GM04503 (cell line): ENCODE results near the gene GGT1.
A peak's percentile ranks its signal among the peaks of the same experiment; 100 is the strongest.
"Not testable (repeated sequence)": the region's sequence is repeated elsewhere in the genome, so short reads cannot be mapped to it uniquely, and the experiment has no call there.

Experiments
- DNase-seq: peaks from one replicate; pipeline ENCODE4 v3.0.0-alpha.2; 2012; ENCODE audit warnings: low read depth

The GGT1 gene

DNA sequence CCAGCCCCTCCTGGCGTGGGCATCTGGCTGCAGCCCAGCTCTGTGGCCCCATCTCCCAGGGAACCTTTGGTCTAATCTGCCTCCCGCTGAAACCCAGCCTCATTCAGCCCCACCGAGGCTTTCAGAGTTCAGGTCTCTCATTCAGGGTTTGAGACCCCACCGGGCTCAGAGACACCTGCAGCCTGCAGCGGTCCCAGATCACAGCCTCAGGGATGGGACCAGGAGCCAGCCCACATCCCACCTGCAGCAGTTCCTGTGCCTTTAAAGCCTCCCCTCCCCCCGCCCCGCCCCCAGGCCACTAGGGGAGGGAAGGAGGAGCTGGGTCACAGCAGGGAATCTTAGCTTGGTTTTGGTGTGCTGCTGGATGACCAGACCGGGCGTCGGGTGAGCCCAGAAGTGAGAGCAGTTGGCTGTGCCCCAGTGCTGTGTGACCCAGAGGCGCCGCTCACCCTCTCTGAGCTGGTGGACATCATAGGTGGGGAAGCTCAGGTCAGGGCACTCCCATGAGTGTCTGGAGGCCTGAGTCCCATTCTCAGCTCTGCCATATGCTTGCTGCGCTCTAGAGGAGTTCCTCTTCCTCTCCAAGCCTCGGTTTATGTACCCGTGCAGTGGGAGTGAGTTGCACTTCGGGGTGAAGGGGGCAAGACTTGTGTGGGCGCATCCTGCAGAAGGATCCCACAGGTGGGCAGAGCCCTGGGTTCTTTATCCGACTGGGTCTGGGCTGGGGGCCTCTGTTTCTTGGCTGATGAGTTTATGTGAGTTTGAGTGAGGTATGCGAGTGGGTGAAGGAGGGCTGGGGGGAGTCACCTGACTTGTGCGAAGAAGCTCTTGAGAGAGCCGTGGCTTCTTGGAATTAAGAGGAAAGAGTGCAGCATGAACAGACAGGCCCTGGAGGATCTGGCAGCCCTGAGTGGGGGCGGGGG lies at the start of gene GGT1:
Gene GGT1 (plus strand): TSS at position 347 of the 923 bp plus-strand sequence. CDS start 7,889 bp downstream, outside the sequence.
- not testable (repeated sequence) for DNase-seq

DNA sequence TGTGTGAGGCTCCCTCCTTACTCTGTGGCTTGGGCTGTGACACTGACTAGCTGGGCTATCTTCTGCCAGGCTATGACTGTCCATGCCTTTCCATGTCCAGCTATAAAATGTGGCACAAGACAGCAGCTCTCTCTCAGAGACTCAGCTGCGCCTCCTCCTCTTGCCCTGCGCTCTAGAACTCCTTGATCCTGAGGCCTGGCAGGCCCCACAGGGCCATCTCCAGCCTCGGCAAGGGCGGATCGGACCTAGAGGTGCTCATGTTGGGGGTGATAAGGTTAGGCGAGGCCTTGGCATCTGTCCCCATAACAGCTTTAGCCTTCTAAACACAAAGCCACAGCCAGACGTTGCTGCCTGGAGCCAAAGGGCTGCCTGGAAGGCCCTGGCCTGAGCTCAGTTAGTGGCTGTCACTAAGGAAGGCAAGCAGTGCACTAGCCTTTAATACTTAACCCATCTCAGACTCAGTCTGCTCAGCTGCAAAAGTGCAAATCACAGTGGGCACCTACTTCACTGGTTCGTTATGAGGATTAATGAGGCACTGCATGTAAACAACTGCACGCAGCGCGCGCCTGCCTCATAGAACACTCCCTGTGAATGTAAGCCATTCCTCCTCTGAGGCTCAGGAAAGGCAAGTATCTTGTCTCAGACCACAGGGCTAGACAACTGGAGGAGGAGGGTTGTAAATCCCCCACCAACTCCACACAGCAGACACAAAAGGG lies 49.2 kb upstream of the GGT1 start:
- no peak for DNase-seq

DNA sequence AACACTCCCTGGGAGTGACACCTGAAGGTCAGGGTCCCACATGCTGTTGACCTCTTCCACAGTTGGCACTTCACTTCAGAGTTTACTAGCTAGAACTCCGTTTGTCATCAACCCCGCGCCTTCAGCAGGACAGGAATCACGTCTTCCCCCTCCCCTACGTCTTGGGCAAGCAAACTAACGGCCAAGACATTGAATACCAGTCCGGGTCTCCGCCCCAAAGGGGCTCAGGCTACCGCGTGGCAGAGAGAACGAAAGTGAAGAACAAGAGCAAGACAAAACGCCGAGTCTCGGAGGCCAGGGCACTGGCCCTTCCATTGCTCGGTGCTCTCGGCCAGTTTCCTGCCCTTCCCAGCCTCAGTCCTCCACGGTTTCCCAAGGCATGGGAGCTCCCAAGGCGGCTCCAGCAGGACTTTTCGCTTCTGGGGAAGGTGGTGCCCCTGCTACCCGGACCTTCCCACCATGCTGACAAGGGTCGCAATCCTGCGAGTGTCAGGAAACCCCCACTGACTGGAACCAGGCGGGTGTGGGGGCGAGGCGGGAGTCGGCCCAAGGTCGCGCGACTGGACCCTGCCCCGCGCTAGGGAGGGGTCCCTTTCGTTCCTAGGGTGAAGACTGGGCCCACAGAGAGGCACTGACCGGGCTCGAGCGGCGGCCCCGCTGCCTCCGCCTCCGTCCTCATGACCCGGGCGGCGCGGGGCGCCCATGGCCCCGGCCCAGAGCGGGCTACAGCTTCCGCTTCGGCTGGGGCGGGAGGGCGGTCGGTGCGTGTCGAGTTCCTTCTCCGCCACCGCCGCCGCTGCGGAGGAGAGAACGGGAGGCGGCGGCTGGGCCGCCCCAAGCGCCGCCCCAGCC lies 48.5 kb upstream of the GGT1 start, which contains the start of gene GUCD1:
Gene GUCD1 (minus strand): TSS at position 826 of the 852 bp plus-strand sequence. CDS start 147 bp downstream, at position 679.
- DNase-seq, result no peak

DNA sequence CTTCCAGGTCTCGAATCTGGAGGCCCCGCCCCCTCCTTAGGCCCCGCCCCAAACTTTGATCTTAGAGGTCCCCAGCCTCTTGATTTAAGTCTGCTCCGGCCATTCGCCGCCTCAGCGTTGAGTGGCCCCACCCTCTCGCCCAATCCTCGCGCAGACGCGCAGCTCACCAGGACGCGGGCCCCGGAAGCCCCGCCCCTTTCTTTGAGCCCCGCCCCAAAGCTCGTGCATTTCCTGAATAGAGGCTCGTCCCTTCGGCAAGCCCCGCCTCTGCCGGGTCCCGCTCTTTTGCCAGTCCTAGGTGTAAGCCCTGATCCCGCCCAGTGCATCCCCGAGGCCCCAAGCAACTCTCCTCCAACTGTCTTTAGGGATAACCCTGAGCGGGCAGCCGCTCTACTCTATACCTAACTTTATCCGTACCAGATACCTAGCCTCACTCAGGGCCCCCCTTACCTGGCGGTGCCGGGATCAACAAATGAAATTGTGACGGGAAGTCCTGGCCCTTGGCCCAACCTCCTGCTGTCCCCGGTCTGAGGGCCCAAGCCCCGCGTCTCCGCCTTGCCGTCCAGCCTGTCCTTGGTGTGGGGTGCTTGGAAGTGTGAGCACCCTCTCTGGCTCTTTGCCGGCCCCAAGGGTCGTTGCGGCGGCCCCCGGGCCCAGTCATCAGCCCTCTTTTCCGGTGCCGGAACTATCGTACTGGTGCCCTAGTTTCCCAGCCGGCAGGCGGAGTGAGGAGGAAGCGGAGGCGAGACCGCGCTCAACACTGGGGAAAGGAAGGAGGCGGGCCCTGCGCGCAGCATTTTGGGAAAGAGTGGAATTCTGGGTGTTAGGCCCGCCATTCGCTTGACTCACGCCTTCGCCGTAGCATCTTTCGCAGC lies 47.6 kb upstream of the GGT1 start, which contains the start of gene SNRPD3:
Gene SNRPD3 (plus strand): TSS at position 835 of the 875 bp plus-strand sequence. CDS start 1,676 bp downstream, outside the sequence.
- peak; percentile 86 for DNase-seq

DNA sequence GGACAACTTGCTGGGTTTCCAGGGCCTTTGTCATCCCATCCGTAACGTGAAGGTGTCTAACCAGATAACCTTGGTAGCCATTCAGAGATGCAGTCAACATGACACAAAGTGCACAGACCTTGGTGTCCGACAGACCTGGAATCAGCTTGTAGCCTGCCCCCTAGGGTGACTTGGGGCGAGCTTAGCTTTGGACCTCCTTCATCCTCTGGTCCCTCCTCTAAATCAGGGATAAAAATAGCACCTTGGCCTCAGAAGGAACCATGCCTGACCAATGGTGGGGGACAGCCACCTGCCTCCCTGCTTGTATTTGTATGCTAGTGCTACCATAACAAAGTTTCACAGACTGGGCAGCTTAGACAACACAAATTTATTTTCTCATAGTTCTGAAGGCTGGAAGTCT lies 43.5 kb upstream of the GGT1 start:
- no peak for DNase-seq

DNA sequence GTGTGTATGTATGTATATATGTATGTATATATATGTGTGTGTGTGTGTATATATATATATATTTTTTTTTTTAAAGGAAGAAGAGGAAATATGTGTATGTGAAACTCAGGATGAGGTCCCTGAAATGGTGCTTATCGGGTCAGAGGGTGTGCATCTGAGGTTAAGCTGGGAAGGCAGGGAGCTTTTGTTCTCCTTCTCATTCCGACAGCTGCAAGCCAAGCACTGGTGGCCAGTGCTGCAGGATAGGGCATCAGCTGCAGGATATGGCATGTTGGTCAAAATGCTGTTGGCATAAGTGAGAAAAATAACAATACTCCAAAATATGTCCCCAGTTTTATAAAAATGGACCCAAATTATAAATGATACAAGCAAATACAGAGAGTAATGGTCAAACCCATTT lies 39.7 kb upstream of the GGT1 start:
- no peak for DNase-seq

DNA sequence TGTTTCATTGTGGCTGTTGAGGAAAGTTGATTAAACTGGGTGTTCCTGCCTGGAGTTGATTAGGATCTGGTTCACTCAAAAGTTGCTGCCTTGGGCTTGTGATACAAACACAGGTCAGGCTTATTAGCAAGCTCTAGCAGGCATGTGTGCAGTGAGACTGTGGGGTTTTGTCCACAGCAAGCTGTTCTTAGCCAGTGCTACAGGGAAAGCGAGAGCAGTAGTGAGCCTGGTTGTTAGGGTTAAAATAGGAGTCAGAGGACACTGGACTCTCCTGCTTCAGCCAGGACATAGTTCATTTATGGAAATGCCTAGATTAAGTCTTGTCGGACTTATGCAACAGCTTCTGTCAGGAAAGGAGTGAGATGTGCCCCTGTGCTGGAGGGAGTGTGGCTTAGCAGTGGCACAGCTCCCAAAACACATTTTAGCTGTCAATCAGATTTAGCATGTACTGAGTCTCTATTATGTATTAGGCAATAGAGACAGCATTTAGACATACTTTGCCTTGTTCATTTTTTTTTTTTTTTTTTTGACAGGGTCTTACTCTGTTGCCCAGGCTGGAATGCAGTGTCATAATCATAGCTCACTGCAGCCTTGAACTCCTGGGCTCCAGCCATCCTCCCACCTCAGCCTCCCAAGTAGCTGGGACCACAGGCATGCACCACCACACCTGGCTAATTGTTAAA lies 38.5 kb upstream of the GGT1 start:
- DNase-seq, result peak; percentile 45

DNA sequence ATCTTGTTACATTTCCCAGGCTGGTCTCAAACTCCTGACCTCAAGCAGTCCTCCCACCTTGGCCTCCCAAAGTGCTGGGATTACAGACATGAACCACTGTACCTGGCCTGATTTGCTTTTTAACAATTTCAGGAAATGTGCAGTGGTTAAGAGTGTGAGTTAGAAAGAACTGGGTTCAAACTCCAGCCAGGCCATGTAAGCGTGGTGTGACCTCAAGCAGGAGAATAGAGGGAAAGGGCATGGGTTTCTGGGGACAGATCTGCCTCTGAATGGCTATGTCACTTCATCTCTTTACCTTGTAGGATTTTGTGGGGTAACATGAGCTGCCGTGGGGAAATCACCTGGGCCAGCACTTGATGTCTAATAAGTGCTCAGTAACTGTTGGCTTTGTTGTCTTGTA lies 37.9 kb upstream of the GGT1 start:
- DNase-seq, result no peak

DNA sequence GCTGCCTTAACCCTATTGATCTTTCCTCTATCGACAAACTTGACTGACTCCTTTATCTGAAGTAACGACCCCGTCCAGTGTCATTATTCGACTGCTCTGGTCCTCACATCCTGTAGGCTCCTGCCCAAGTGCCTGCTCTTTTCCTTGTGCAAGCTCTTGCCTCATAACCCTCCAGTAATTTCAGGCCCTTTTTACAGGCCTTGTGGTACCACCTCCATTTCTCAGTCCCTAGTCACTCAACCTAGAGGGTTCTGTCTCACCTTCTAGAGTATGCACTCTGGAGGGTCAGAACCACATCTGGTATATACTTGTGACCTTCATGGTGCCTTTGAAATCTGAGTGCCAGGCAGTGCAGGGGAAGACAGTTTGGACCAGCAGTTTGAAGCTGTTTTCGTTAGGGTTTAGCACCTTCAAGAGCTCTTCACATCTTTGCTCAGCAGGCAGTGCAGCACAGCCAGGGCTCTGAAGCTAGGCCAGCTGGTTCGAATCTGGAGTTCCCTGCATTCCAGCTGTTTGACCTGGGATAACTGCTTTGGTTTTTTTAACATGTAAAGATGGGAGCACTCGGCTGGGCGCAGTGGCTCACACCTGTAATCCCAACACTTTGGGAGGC lies 36.0 kb upstream of the GGT1 start:
- DNase-seq, result no peak

DNA sequence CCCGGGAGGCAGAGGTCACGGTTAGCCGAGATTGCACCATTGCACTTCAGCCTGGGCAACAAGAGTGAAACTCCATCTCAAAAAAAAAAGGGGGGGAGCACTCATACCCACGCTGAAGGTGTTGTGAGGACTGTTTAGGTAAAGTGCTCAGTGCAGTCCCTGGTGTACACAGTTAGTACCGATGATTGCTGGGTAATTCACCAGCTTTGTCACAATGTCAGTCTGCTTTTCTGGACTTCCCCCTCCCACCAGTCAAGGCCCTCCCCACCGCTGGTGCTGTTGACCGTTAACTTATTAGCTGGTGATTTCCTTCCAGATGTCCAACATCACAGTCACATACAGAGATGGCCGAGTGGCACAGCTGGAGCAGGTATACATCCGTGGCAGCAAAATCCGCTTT lies 35.3 kb upstream of the GGT1 start:
- DNase-seq, result no peak

DNA sequence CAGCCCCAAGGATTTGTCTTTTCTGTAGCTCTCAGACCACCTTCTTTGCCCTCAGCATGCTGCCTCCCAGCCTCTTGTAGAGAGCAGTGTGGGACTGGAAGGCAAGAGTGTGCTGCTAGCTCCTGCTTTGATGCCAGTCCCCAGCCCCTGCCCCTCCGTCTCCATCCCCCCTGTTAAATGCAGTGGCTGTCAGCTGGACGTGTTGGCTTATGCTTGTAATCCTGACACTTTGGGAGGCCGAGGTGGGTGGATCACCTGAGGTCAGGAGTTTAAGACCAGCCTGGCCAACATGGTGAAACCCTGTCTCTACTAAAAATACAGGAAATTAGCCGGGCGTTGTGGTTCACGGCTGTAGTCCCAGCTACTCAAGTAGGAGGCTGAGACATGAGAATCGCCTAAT lies 31.7 kb upstream of the GGT1 start:
- no peak for DNase-seq

DNA sequence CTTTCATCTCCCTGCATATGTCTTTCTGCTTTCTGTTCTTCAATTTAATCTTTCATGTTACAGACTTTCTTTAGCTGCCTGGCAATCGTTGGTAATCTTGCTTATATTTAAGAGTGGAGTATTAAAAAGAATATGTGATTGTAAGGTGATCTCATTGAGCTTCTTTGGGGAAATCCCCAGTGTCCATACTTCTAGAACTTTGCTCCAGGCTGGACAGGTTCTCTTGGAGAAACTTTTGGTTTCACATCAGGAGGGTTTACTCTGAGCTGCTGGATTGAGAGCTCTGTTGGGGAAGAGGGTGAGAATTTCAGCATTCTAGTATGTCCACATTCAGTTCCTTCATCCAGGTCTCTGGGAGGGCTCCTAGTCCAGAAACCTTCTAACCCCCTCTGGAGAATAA lies 26.2 kb upstream of the GGT1 start:
- DNase-seq, result no peak

DNA sequence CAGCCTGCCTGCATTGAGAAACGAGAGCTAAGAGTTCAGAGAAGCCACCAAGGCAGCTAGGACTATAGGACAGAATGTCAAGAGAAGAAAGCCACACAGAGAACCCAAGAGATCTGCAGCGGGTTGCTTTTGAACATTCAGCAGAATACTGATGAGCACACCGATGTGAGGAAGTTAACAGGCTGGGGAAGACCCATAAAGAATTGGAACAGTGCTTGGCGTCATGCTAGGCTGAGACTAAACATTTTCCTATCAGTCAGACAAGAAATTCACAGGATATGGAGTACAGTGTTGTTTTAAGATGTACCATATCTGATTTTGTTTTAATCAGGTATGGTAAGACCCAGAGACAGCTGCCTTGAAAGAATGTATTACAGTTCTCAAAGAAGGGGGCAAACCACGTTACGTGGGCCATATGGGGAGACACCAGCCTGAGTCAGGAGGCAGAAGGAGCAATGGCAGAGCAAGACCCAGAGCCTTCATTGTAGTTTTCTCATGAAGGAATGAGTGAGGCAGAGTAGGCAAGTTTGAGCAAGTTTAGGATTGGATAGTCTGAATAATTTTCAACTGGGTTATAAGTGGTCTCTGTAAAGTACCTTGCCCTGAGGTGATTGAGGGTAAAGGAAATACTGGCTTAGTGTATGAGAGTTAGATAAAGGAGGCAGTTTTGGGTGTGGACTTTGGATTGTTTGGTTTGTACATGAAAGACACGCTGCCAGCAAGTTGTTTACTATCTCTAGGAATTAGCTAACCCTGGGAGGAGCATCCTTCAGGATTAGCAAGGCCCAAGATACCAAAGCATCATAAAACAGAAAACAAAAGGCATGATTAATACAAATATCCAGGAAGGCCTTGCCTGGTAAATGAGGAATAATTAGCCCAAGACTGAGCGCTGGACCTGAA lies 24.4 kb upstream of the GGT1 start:
- peak; percentile 55 for DNase-seq

DNA sequence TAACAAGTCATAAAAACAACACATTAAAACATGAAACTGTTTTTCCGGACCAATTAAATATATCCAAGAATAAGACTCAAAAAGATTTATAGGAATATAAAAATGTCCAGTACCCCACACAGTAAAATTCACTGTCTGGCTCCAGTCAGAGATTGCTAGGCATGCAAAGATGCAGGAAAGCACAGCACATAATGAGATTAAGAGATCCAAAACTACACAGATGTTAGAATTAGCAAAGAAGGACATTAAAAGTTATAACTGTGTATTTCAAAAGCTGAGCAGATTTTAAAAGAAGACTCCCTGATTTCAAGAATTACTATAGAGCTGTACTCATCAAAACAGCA lies 23.8 kb upstream of the GGT1 start:
- DNase-seq, result no peak

DNA sequence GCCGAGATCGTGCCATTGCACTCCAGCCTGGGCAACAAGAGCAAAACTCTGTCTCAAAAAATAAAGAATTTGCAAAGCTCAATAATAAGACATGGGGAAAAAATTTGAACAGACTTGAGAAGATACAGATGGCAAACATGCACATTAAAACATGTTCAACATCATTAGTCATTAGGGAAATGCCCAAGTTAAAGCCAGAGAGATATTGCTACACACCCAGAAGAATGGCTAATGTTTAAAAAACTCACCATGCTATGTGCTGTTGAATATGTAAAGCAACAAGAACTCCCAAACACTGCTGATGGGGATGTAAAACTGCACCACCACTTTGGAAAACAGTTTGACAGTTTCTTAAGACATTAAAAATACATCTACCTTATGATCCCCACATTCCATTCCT lies 22.7 kb upstream of the GGT1 start:
- peak; percentile 79 for DNase-seq

DNA sequence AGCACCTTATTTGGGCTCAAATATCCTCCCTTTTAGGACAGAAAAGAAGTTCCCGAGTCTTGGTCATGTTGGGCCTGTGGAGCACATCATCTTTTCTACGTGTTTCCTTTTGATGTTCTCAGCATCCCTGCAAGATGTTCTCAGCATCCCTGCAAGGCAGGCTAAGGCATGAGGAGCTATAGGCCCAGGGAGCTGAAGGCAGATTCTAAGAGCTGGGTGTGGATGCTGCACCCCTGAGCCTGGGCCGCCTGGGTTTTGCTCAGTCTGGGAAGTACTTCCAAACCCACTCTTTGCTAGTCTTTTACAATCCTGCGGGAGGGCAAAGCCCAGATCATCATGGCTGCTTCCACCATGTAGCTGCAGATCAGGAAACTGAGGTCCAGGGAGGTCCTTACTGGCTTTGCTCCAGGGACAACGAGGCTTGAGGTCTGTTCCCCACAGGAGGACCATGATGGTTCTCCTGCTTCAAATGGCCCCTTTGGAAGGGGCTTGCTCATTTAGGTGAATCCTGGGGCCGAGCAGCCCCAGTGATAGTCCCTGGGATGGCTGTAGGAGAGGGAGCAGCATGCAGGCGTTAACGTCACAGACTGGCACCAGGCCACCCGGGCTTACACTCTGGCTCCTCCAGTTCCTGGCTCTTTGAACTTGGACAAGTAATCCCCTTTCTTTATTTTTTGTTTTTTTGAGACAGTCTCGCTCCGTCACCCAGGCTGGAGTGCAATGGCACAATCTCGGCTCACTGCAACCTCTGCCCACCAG lies 20.8 kb upstream of the GGT1 start:
- no peak for DNase-seq

DNA sequence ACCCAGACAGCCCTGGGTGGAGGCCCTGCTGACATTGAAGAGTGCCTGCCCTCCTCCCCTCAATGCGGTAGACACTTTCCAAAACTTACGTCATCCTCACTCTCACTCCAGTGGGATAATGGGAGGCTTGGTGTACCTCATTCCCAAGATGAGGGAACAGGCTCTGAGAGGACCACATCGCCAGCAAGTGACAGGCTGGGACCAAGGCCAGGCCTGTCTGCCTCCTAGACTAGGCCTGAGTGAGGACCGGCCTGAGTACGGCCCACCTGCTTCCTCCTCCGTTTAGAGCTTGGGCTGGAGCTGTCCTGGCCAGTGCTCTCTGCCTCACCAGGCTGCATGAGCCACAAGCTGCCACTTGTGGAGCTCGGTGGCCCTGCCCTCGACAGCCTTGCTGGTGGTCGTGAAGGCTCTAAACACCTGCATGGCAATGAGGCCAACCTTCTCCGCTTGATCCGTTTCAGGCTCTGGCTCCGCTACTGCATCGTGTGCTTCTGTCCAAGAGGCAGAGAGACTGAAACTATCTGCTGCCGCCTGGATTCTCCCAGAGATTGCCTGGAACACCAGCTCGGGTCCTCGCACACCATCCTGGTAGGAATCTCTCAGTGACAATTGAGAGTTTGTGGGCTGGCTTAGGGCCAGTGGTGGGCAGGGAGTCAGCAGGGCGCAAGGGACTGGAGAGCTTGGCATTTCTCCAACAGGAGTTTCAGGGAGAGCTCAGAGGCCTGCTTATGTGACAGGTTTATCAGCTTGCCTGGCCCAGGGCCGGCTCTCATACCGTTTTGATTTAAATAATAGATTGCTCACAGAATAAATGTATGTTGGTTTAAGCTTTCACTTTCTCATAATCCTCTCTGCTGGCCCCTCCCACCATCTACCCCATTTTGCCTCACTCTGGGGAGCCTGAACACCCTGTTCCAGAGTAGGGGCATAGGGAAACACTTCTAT lies 19.5 kb upstream of the GGT1 start:
- no peak for DNase-seq
